SJCRH30 (cell line): ENCODE results near the gene B4GALT4. TPM values are rescaled to one million over a fixed set of nuclear protein-coding genes. Genes with fewer than 3 reads are reported as not detected.
"Not testable (repeated sequence)": the region's sequence is repeated elsewhere in the genome, so short reads cannot be mapped to it uniquely, and the experiment has no call there.

Experiments used
- DNase-seq, 2 experiments: peaks; one replicate each; pipeline ENCODE4 v3.0.0-alpha.2; 2015 to 2020
- H3K27ac ChIP-seq: fragments of 250-450 bp; sonication (Bioruptor Pico); 2 replicates; pipeline ENCODE4 v1.5.1; 2020; ENCODE audit warnings: mild to moderate bottlenecking, moderate library complexity
- H3K27me3 ChIP-seq: fragments of 250-450 bp; sonication (Bioruptor Pico); 2 replicates; pipeline ENCODE4 v1.5.1; 2020; ENCODE audit warnings: mild to moderate bottlenecking, moderate library complexity
- H3K36me3 ChIP-seq: fragments of 250-450 bp; sonication (Bioruptor Pico); 2 replicates; pipeline ENCODE4 v1.5.1; 2020; ENCODE audit warnings: mild to moderate bottlenecking, moderate library complexity
- H3K4me1 ChIP-seq: fragments of 250-450 bp; sonication (Bioruptor Pico); 2 replicates; pipeline ENCODE4 v1.5.1; 2020; ENCODE audit warnings: mild to moderate bottlenecking, moderate library complexity
- H3K4me3 ChIP-seq: fragments of 250-450 bp; sonication (Bioruptor Pico); 2 replicates; pipeline ENCODE4 v1.5.1; 2020; ENCODE audit warnings: mild to moderate bottlenecking, moderate library complexity
- H3K9me3 ChIP-seq: fragments of 250-450 bp; sonication (Bioruptor Pico); replicated peaks from 2 replicates; pipeline ENCODE4 v1.5.1; 2020; ENCODE audit warnings: mild to moderate bottlenecking, moderate library complexity
- total RNA-seq: library from RNA; depleted of rRNA; stranded (reverse); fragments of >200 nt; shearing (Covaris generic); gene quantifications from 2 replicates; pipeline ENCODE4 v1.2.3, GENCODE V29; 2014

B4GALT4 gene
- total RNA-seq, 1 experiment from 2014 or later = 19.2 TPM

- H3K27ac ChIP-seq = no peak overlapping the region
- H3K9me3 ChIP-seq = no peaks in the 10 kb centered on the region
- H3K27me3 ChIP-seq = no peaks in the 10 kb centered on the region
- DNase-seq = no peak
- H3K36me3 ChIP-seq = no peaks in the 10 kb centered on the region
- no peaks in the 10 kb centered on the region for H3K4me1 ChIP-seq
- no peak overlapping the region for H3K4me3 ChIP-seq
Observed at GRCh38 chr3:119195151-119195476, 45.6 kb downstream of the B4GALT4 start.

- Histone ChIP-seq H3K27me3 (no peaks in the 10 kb centered on the region), H3K27ac (no peak overlapping the region), H3K9me3 (no peaks in the 10 kb centered on the region), H3K36me3 (no peaks in the 10 kb centered on the region), H3K4me3 (no peak overlapping the region), H3K4me1 (no peaks in the 10 kb centered on the region)
- no peak for DNase-seq
Observed at GRCh38 chr3:119194237-119195150, 46.2 kb downstream of the B4GALT4 start.

- no peak overlapping the region for H3K27ac ChIP-seq
Observed at GRCh38 chr3:119191800-119192199, 48.9 kb downstream of the B4GALT4 start.

GRCh38 chr3:119187266-119187665, 53.4 kb downstream of the B4GALT4 start:
- no peak for DNase-seq
- no peak overlapping the region for H3K27ac ChIP-seq

More at GRCh38 chr3:119191800-119192199, 48.9 kb downstream of the B4GALT4 start:
- H3K4me3 ChIP-seq = no peak overlapping the region
- H3K36me3 ChIP-seq = no peaks in the 10 kb centered on the region
- no peaks in the 10 kb centered on the region for H3K9me3 ChIP-seq
- H3K27me3 ChIP-seq = no peaks in the 10 kb centered on the region
- DNase-seq = no peak
- no peaks in the 10 kb centered on the region for H3K4me1 ChIP-seq

GRCh38 chr3:119184796-119185570, 55.7 kb downstream of the B4GALT4 start:
- Histone ChIP-seq H3K4me1 (no peaks in the 10 kb centered on the region), H3K4me3 (no peak overlapping the region), H3K27me3 (no peaks in the 10 kb centered on the region; the same call in 1 of the 2 replicates), H3K27ac (no peak overlapping the region), H3K9me3 (no peaks in the 10 kb centered on the region), H3K36me3 (no peaks in the 10 kb centered on the region)
- no peak for DNase-seq

More at GRCh38 chr3:119187266-119187665, 53.4 kb downstream of the B4GALT4 start:
- Histone ChIP-seq H3K9me3 (no peaks in the 10 kb centered on the region), H3K4me1 (no peaks in the 10 kb centered on the region), H3K36me3 (no peaks in the 10 kb centered on the region), H3K27me3 (no peaks in the 10 kb centered on the region; the same call in 1 of the 2 replicates), H3K4me3 (no peak overlapping the region)

- no peak for DNase-seq
- no peaks in the 10 kb centered on the region for H3K9me3 ChIP-seq
- no peak overlapping the region for H3K27ac ChIP-seq
Observed at GRCh38 chr3:119184111-119184510, 56.6 kb downstream of the B4GALT4 start.

GRCh38 chr3:119181765-119182164, 58.9 kb downstream of the B4GALT4 start:
- no peak for DNase-seq
- Histone ChIP-seq H3K27me3 (peaks cover 4% of the 10 kb centered on the region; the same call in 1 of the 2 replicates), H3K36me3 (no peaks in the 10 kb centered on the region), H3K9me3 (no peaks in the 10 kb centered on the region; the same call in 1 of the 2 replicates), H3K4me3 (no peak overlapping the region), H3K4me1 (no peaks in the 10 kb centered on the region), H3K27ac (no peak overlapping the region)

More at GRCh38 chr3:119184111-119184510, 56.6 kb downstream of the B4GALT4 start:
- H3K36me3 ChIP-seq = no peaks in the 10 kb centered on the region
- no peak overlapping the region for H3K4me3 ChIP-seq
- no peaks in the 10 kb centered on the region for H3K4me1 ChIP-seq
- no peaks in the 10 kb centered on the region; the same call in 1 of the 2 replicates for H3K27me3 ChIP-seq

GRCh38 chr3:119177321-119177720, 63.4 kb downstream of the B4GALT4 start:
- H3K4me1 ChIP-seq = no peaks in the 10 kb centered on the region
- no peak overlapping the region for H3K27ac ChIP-seq
- no peak overlapping the region for H3K4me3 ChIP-seq
- H3K36me3 ChIP-seq = no peaks in the 10 kb centered on the region
- DNase-seq = no peak
- H3K9me3 ChIP-seq = no peaks in the 10 kb centered on the region; the same call in 1 of the 2 replicates
- peaks cover 5% of the 10 kb centered on the region; the same call in 1 of the 2 replicates for H3K27me3 ChIP-seq

- Histone ChIP-seq H3K27me3 (peaks cover 5% of the 10 kb centered on the region; the same call in 1 of the 2 replicates), H3K9me3 (no peaks in the 10 kb centered on the region; the same call in 1 of the 2 replicates), H3K4me1 (no peaks in the 10 kb centered on the region), H3K36me3 (no peaks in the 10 kb centered on the region), H3K27ac (no peak overlapping the region), H3K4me3 (no peak overlapping the region)
- no peak for DNase-seq
Observed at GRCh38 chr3:119176778-119177177, 63.9 kb downstream of the B4GALT4 start.

GRCh38 chr3:119175872-119176756, 64.6 kb downstream of the B4GALT4 start:
- no peaks in the 10 kb centered on the region for H3K36me3 ChIP-seq
- H3K4me1 ChIP-seq = no peaks in the 10 kb centered on the region
- peaks cover 5% of the 10 kb centered on the region; the same call in 1 of the 2 replicates for H3K27me3 ChIP-seq
- H3K27ac ChIP-seq = no peak overlapping the region
- no peak for DNase-seq
- H3K4me3 ChIP-seq = no peak overlapping the region
- no peaks in the 10 kb centered on the region; the same call in 1 of the 2 replicates for H3K9me3 ChIP-seq

GRCh38 chr3:119173325-119173724, 67.4 kb downstream of the B4GALT4 start, which contains the start of gene UPK1B:
Gene UPK1B, plus strand, starts transcription at chr3:119173598. Its CDS starts 13,144 bp downstream, at chr3:119186742.
- Histone ChIP-seq H3K9me3 (no peaks in the 10 kb centered on the region; the same call in 1 of the 2 replicates), H3K4me3 (no peak within 1 kb of the TSS), H3K27ac (no peak within 1 kb of the TSS), H3K36me3 (no peaks in the 10 kb centered on the region), H3K4me1 (no peaks in the 10 kb centered on the region), H3K27me3 (peaks cover 5% of the 10 kb centered on the region; the same call in 1 of the 2 replicates)
- no peak for DNase-seq

GRCh38 chr3:119170821-119171220, 69.9 kb downstream of the B4GALT4 start:
- no peak for DNase-seq
- Histone ChIP-seq H3K36me3 (no peaks in the 10 kb centered on the region), H3K4me3 (no peak overlapping the region), H3K27me3 (no peaks in the 10 kb centered on the region), H3K27ac (no peak overlapping the region), H3K4me1 (no peaks in the 10 kb centered on the region), H3K9me3 (no peaks in the 10 kb centered on the region)

- not testable (repeated sequence) for H3K4me3 ChIP-seq, H3K27me3 ChIP-seq, H3K27ac ChIP-seq, DNase-seq, H3K9me3 ChIP-seq, H3K4me1 ChIP-seq, H3K36me3 ChIP-seq
Observed at GRCh38 chr3:119164745-119165144, 75.9 kb downstream of the B4GALT4 start.
